ENCODE results near the gene ATXN2L. TPM values are rescaled to one million over a fixed set of nuclear protein-coding genes. Genes with fewer than 3 reads are reported as not detected.

Gene ATXN2L
- 161 and 186 TPM in 2 replicates for total RNA-seq (2013; cell fraction: nucleolus; rRNA removed)
- total RNA-seq (2014; rRNA removed) (36.7 and 47.7 TPM in 2 replicates), total RNA-seq (2014; rRNA removed; fragmentation: Illumina TruSeq; extraction: Trizol) (28.8 and 31.2 TPM in 2 replicates), total RNA-seq (2021) (199 and 210 TPM in 2 replicates), polyA plus RNA-seq (2011; rRNA removed) (21.4 and 23.0 TPM in 2 replicates), polyA plus RNA-seq (2014; fragmentation: Illumina TruSeq; extraction: Trizol) (42.5 and 75.3 TPM in 2 replicates), polyA plus RNA-seq (2014; fragmentation: Nextera tagmentation; extraction: Ambion mirVana) (10 to 100 TPM in 1 of 2 experiments, 1 to 10 TPM in 1; 3.5 to 13.2 TPM), polyA plus RNA-seq (2014; rRNA removed) (110 and 126 TPM in 2 replicates), polyA plus RNA-seq (2016; fragmentation: Nextera tagmentation; extraction: Ambion mirVana) (10 to 100 TPM; 74.5 to 86.9 TPM), polyA minus RNA-seq (2011; rRNA and poly(A)+ RNA removed) (30.8 and 35.7 TPM in 2 replicates), Bru-seq, nascent RNA (percentile 96 among the genes with signal in this experiment), BruChase-seq, experiment 1, labeled RNA remaining after a 6-hour chase (percentile 99 among the genes with signal in this experiment), BruChase-seq, experiment 2, labeled RNA remaining after a 2-hour chase (percentile 98 among the genes with signal in this experiment)
- polyA plus RNA-seq (2011; ENCODE audit: low read depth): 60.2 TPM
- 36.0 and 37.8 TPM in 2 replicates for polyA plus RNA-seq (2011; cell fraction: cytosol; rRNA removed)
- 316 and 416 TPM in 2 replicates for polyA plus RNA-seq (2011; cell fraction: nucleus; rRNA removed)
- 130 and 132 TPM in 2 replicates for polyA plus RNA-seq (2012)
- 61.2 and 63.1 TPM in 2 replicates for polyA minus RNA-seq (2011; cell fraction: cytosol; rRNA and poly(A)+ RNA removed)
- polyA minus RNA-seq (2011; cell fraction: nucleus; rRNA and poly(A)+ RNA removed): 52.6 and 100 TPM in 2 replicates
- long read RNA-seq, experiment 1, partial matches to known transcripts: 0 of 2 reads
- long read RNA-seq, experiment 1, other reads (novel, unspliced or antisense): 2 of 2 reads
- long read RNA-seq, experiment 2, partial matches to known transcripts: 0 of 4 reads
- long read RNA-seq, experiment 2, other reads (novel, unspliced or antisense): 4 of 4 reads

GRCh38 chr16:28822520-28823290 is at the start of gene ATXN2L:
TSS of gene ATXN2L (plus strand) at chr16:28822999. CDS start at chr16:28823260, 261 bp downstream.
- intact Hi-C loops (cut with micrococcal nuclease; ENCODE audit: unreplicated experiment) (loop anchor here (5.0 kb wide), 1 partner anchor 125 kb away; no protein-coding TSS in a partner anchor), in situ Hi-C loops (cut with MboI) (no loop called here)
- peak; percentile 77 for DNase-seq (ENCODE audit: low read depth, low spot score)
- ChIA-PET RAD21 (ENCODE audit: unreplicated experiment) (interaction anchor here (0.6 to 2.0 kb wide), 7 partner anchors 24 to 123 kb away, joined by 3 to 7 read pairs (median 5); partner anchors contain the start of genes CD19 and TUFM), SMC1A (ENCODE audit: uncharacterized antibody, unreplicated experiment) (interaction anchor here (0.6 to 3.1 kb wide), 7 partner anchors 24 to 128 kb away, joined by 3 to 12 read pairs (median 4); partner anchors contain the start of genes CD19, NFATC2IP and SH2B1), CTCF (interaction anchor here (1.4 to 2.0 kb wide), 3 partner anchors 41 to 151 kb away, joined by 4 to 7 read pairs (median 5); partner anchors contain the start of gene SH2B1), POLR2A (interaction anchor here (1.0 to 3.9 kb wide), 9 partner anchors 11 to 329 kb away, joined by 3 to 28 read pairs (median 4); partner anchors contain the start of genes APOBR, CD19, NFATC2IP and TUFM)
- H3K27ac ChIP-seq (ENCODE audit: control insufficient read depth, insufficient read depth): peak within 1 kb of the TSS; percentile 97
- H3K79me2 ChIP-seq (ENCODE audit: control insufficient read depth, insufficient read depth, low read length): peaks cover 55% of the 10 kb centered on the region
- peaks cover 10% of the 10 kb centered on the region for H4K20me1 ChIP-seq (ENCODE audit: control insufficient read depth, insufficient read depth)
- peak within 1 kb of the TSS; percentile 79 for H3K4me3 ChIP-seq
- peak within 1 kb of the TSS; percentile 89 for H2AFZ ChIP-seq (ENCODE audit: control insufficient read depth, low read depth, low read length)
- H3K4me1 ChIP-seq (ENCODE audit: control insufficient read depth, insufficient read depth, low read length): peaks cover 8% of the 10 kb centered on the region; the same call in 1 of the 2 replicates
- peak; percentile 58 for ATAC-seq
- no peaks in the 10 kb centered on the region for H3K27me3 ChIP-seq (replicated peaks in 1 of 2; ENCODE audit: control insufficient read depth in 2 of 2, insufficient read depth in 2 of 2, low read length in 1 of 2)
- peak; percentile 70 for FAIRE-seq
- peak within 1 kb of the TSS; percentile 98 for H3K9ac ChIP-seq (ENCODE audit: control insufficient read depth, insufficient read depth, low read length)
- peaks cover 15 to 23% of the 10 kb centered on the region in 2 experiments for H3K36me3 ChIP-seq (ENCODE audit: control insufficient read depth in 2 of 2, insufficient read depth in 2 of 2, low read length in 1 of 2)
- BruUV-seq (replicated peaks): no TSS peak
- no peaks in the 10 kb centered on the region for H3K9me3 ChIP-seq (replicated peaks; ENCODE audit: control insufficient read depth, insufficient read depth, low read length)
- 1% methylated on average over 47 of the region's 91 CpGs for WGBS (ENCODE audit: insufficient coverage, insufficient replicate concordance, low lambda C conversion rate, missing lambda C conversion rate)
- H3K4me2 ChIP-seq (ENCODE audit: control insufficient read depth, insufficient read depth): peak within 1 kb of the TSS; percentile 100
- TF ChIP-seq POLR2A (IDR thresholded peaks at IDR 0.05; ENCODE audit: low read depth, low read length) (peak; percentile 92), ZBED1 (IDR thresholded peaks at IDR 0.05; ENCODE audit: borderline replicate concordance) (peak; percentile 91; the same call in 1 of the 2 replicates), PAX5 (IDR thresholded peaks at IDR 0.05; ENCODE audit: borderline replicate concordance, low read depth, low read length) (peak; percentile 72; the same call in 1 of the 2 replicates), BHLHE40 (IDR thresholded peaks at IDR 0.05; ENCODE audit: borderline replicate concordance in 1 of 2, low read depth in 2 of 2, low read length in 1 of 2) (peak; percentile 67 to 89; a peak in 3 of 4 replicates), MLLT1 (IDR thresholded peaks at IDR 0.05) (peak; percentile 81), MTA3 (IDR thresholded peaks at IDR 0.05; ENCODE audit: borderline replicate concordance, low read length) (peak; percentile 83; the same call in 1 of the 2 replicates), PAX8 (IDR thresholded peaks at IDR 0.05) (no peak), BRCA1 (IDR thresholded peaks at IDR 0.05; ENCODE audit: low read depth, low read length) (no peak), SUZ12 (IDR thresholded peaks at IDR 0.05; ENCODE audit: unreplicated experiment) (no peak), ZNF24 (IDR thresholded peaks at IDR 0.05) (peak; percentile 79; the same call in 1 of the 2 replicates), NR2F1 (conservative IDR thresholded peaks at IDR 0.05) (peak; percentile 77), CBX5 (IDR thresholded peaks at IDR 0.05; ENCODE audit: low read depth) (no peak; the same call in 1 of the 2 replicates), CTCF (IDR thresholded peaks at IDR 0.05 in 2 of 3, conservative IDR thresholded peaks at IDR 0.05 in 1 of 3; ENCODE audit: control insufficient read depth in 2 of 3, extremely low read depth in 1 of 3, insufficient read depth in 1 of 3, low read depth in 3 of 3, low read length in 3 of 3) (peak in 2 of 3 experiments; percentile 10 to 16; a peak in 1 of 6 replicates), RAD21 (IDR thresholded peaks at IDR 0.05; ENCODE audit: insufficient read depth, low read depth, low read length) (no peak)

Data from GM12878 (cell line).